Gastrocnemius medialis (tissue), 4 donors: Measurements from ENCODE around the gene WDR38. TPM values are rescaled to one million over a fixed set of nuclear protein-coding genes. Genes with fewer than 3 reads are reported as not detected.

Experiments
- ATAC-seq, 2 donors: fragments of 150-250 bp; one replicate each; pipeline ENCODE4 v1.9.1; 2016
- DNase-seq, 2 donors: peaks; one replicate each; pipeline ENCODE4 v3.0.0-alpha.2; 2019
- H3K27ac ChIP-seq, 4 donors: fragments of 200-600 bp; sonication (generic); 1 replicate in 1 of 4; 2 replicates in 3 of 4; pipeline ENCODE4 v1.5.1; 2016 to 2018; ENCODE audit warnings: mild to moderate bottlenecking in 2 of 4, moderate library complexity in 1 of 4
- H3K27me3 ChIP-seq, 3 donors: fragments of 200-600 bp; sonication (generic) in 2 of 3; 1 replicate in 1 of 3; 2 replicates in 2 of 3; pipeline versions ENCODE4 v1.5.1 to v1.6.0; 2016 to 2019; ENCODE audit warnings: mild to moderate bottlenecking in 1 of 3, moderate library complexity in 1 of 3
- H3K36me3 ChIP-seq, 2 donors: fragments of 200-600 bp; sonication (generic) in 1 of 2; one replicate each; pipeline ENCODE4 v1.5.1; 2017 to 2018
- H3K4me1 ChIP-seq, 2 donors: fragments of 200-600 bp; sonication (generic) in 1 of 2; one replicate each; pipeline ENCODE4 v1.5.1; 2016 to 2017; ENCODE audit warnings: mild to moderate bottlenecking in 2 of 2
- H3K4me3 ChIP-seq, 4 donors: fragments of 200-600 bp; sonication (generic) in 3 of 4; 1 replicate in 1 of 4; 2 replicates in 3 of 4; pipeline ENCODE4 v1.5.1; 2016 to 2019; ENCODE audit warnings: mild to moderate bottlenecking in 2 of 4
- H3K9me3 ChIP-seq, 3 donors: fragments of 200-600 bp; sonication (generic) in 2 of 3; 1 replicate in 1 of 3; 2 replicates in 2 of 3; pipeline ENCODE4 v1.5.1; 2016 to 2019
- POLR2A ChIP-seq, 2 donors: fragments of 450-650 bp; IDR thresholded peaks; one replicate each; pipeline ENCODE4 v1.6.1; 2017; ENCODE audit warnings: antibody characterized with exemption in 2 of 2, mild to moderate bottlenecking in 2 of 2, moderate library complexity in 2 of 2
- in situ Hi-C, 4 donors: fragments of 200-750 bp; cut with MboI; loops; one replicate each; pipeline versions ENCODE4 v1.15.0 to v1.8.0; 2017; ENCODE audit warnings: low sequenced_read_pairs in 4 of 4
- intact Hi-C: fragments of 100-400 bp; cut with DNase I; formaldehyde crosslinking; loops from one replicate; pipeline ENCODE4 v1.15.1; 2023; ENCODE audit warnings: low total_unique reads
- total RNA-seq, 4 donors: library from RNA; depleted of rRNA; stranded (reverse); fragments of >200 nt; gene quantifications; one replicate each; pipeline versions ENCODE4 v1.1.0 to v1.2.3, GENCODE V29; 2016
- TF ChIP-seq, protein P1 (sequence below), 5 experiments: fragments of 450-650 bp in 3 of 5; fragments of 200-600 bp in 2 of 5; sonication (generic) in 2 of 5; IDR thresholded peaks in 4 of 5; conservative IDR thresholded peaks in 1 of 5; 1 replicate in 4 of 5; 2 replicates in 1 of 5; pipeline ENCODE4 v1.5.1; 2016 to 2019; ENCODE audit warnings: antibody characterized with exemption in 5 of 5, mild to moderate bottlenecking in 3 of 5, moderate library complexity in 3 of 5

The WDR38 gene
- total RNA-seq, 4 donors from 2014 or later, result not detected

DNA sequence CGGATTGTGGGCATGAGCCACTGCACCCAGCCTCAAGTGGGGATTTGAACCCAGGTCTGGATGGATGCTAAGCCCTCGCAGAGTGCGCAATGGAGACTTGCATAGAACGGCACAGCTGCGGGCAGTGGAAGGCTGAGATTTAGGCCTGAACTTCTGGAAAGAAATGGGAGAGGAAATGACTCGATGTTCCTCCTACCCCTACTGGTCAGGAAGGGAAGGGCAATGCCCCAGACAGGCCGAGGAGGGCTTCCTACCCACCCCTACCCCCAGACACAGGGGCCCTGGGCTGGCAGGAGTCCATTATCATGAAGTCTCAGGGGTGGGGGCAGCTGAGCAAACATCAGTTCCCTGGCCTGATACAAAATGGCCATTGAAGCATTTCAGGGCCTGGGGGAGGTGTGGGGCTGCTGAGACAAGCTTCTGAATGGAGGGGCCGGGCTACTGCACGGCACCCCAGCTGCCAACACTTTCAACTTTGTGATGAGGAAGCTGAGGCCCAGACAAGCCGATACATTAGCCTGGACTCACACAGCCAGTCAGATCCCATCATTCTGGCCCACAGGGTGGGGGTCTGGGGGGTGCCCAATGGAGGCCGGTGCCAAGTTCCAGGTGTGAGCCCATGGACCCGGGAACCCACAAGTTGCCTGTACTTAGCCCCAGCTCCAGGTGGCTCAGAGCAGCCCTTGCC is 13.5 kb upstream of the WDR38 start:
- in situ Hi-C loops, result loop anchor here in 1 of 4 donors (10.0 kb wide), 1 partner anchor 45 kb away; no protein-coding TSS in a partner anchor
- no peaks in the 10 kb centered on the region for H3K36me3 ChIP-seq

DNA sequence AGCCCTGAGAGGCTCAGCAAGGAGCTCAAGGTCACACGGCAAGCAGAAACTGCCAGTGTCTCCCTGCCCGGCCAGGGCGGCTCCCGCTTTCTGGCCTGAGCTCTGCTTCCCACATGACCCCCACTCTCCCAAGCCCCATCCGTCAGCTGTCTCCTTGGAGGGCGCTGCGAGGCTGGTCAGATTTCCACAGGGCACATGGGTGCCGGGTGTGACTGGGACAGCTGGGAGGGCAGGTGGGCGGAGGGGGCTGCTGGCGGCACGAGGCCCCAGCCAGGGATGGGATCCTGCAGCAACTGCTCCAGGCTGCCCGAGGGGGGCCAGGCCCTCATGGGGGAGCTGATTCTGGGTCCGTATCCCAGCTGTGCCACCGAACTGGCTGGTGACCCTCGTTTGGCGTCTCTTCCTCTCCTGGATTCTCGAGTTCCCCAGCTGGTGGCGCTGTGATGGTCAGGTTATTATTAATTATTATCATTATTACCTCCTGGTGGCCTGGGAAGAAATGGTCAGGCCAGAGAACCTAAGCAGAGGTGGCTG is 12.9 kb upstream of the WDR38 start:
- Histone ChIP-seq H3K27ac (peak overlapping the region; percentile 74 to 84 (median 80)), H3K4me1 (peaks cover 18 to 20% of the 10 kb centered on the region in 2 donors), H3K27me3 (no peaks in the 10 kb centered on the region), H3K9me3 (no peaks in the 10 kb centered on the region), H3K36me3 (no peaks in the 10 kb centered on the region), H3K4me3 (no peak overlapping the region)
- TF ChIP-seq, protein P1, sequence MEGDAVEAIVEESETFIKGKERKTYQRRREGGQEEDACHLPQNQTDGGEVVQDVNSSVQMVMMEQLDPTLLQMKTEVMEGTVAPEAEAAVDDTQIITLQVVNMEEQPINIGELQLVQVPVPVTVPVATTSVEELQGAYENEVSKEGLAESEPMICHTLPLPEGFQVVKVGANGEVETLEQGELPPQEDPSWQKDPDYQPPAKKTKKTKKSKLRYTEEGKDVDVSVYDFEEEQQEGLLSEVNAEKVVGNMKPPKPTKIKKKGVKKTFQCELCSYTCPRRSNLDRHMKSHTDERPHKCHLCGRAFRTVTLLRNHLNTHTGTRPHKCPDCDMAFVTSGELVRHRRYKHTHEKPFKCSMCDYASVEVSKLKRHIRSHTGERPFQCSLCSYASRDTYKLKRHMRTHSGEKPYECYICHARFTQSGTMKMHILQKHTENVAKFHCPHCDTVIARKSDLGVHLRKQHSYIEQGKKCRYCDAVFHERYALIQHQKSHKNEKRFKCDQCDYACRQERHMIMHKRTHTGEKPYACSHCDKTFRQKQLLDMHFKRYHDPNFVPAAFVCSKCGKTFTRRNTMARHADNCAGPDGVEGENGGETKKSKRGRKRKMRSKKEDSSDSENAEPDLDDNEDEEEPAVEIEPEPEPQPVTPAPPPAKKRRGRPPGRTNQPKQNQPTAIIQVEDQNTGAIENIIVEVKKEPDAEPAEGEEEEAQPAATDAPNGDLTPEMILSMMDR (IDR thresholded peaks at IDR 0.05 in 4 of 5, conservative IDR thresholded peaks at IDR 0.05 in 1 of 5), result peak; percentile 39 to 71 (median 55)
- TF ChIP-seq POLR2A (IDR thresholded peaks at IDR 0.05), result peak in 1 of 2 donors; percentile 25
- intact Hi-C loops, result loop anchor here (1.0 kb wide), 1 partner anchor 12 kb away; no protein-coding TSS in a partner anchor
- in situ Hi-C loops, result loop anchor here in 1 of 4 donors (10.0 kb wide), 1 partner anchor 46 kb away; no protein-coding TSS in a partner anchor
- DNase-seq, result peak; percentile 74 to 94
- ATAC-seq, result peak; percentile 81 to 93

More for the DNA sequence above, 13.5 kb upstream of the WDR38 start:
- peaks cover 24 to 26% of the 10 kb centered on the region in 2 donors for H3K4me1 ChIP-seq
- TF ChIP-seq POLR2A (IDR thresholded peaks at IDR 0.05), result no peak
- TF ChIP-seq, protein P1 (IDR thresholded peaks at IDR 0.05 in 4 of 5, conservative IDR thresholded peaks at IDR 0.05 in 1 of 5), result peak; percentile 49 to 80 (median 65)
- H3K9me3 ChIP-seq, result no peaks in the 10 kb centered on the region
- no peak overlapping the region for H3K4me3 ChIP-seq
- intact Hi-C loops, result loop anchor here (1.0 kb wide), 1 partner anchor 13 kb away; no protein-coding TSS in a partner anchor
- peak overlapping the region; percentile 74 to 84 (median 80) for H3K27ac ChIP-seq
- ATAC-seq (peak; percentile 45 to 52), DNase-seq (peak in 1 of 2 donors; percentile 43)
- H3K27me3 ChIP-seq, result no peaks in the 10 kb centered on the region

DNA sequence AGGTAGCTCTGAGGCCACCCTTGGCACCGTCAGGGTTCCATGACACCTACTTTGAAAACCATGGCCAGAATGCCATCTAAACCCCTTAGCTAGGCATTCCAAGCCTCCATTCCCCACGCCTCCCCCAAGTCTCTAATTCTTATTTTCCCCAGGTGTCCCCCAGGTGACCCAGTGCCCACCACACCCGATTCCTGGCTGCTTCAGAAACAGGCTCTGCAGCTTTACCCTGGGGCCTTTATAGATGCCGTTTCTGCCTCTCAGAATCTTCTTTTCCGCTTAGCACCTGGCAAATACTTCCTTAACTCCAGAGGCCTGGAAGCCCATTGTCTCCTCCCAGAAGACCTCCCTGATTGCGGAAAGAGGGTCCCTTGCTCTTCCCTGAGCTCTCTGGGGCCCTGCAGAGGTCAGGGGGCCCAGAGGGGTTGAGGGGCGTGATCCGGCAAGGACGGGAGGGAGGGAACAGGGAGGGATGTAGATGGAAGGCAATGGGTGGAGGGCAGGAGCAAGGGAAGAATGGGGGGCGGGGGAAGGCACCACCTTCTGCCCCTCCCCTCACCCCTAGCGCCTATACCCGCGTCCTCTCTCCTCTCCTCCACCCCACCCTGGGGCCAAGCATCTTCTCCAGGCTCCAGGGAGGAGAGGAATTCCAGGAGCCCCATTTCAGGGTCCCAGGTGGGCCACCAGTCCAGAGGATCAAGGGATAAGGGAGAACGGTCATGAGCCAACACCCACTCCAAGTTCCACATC is 12.0 kb upstream of the WDR38 start:
- H3K9me3 ChIP-seq, result no peaks in the 10 kb centered on the region
- no peaks in the 10 kb centered on the region for H3K27me3 ChIP-seq
- in situ Hi-C loops, result loop anchor here in 1 of 4 donors (10.0 kb wide), 1 partner anchor 46 kb away; no protein-coding TSS in a partner anchor
- ATAC-seq (no peak), DNase-seq (no peak)
- peak overlapping the region; percentile 74 to 84 (median 80) for H3K27ac ChIP-seq
- no peaks in the 10 kb centered on the region for H3K36me3 ChIP-seq
- peaks cover 10 to 13% of the 10 kb centered on the region in 2 donors for H3K4me1 ChIP-seq
- TF ChIP-seq, protein P1 (IDR thresholded peaks at IDR 0.05 in 4 of 5, conservative IDR thresholded peaks at IDR 0.05 in 1 of 5), result no peak
- TF ChIP-seq POLR2A (IDR thresholded peaks at IDR 0.05), result no peak
- no peak overlapping the region for H3K4me3 ChIP-seq
- intact Hi-C loops, result no loop called here

DNA sequence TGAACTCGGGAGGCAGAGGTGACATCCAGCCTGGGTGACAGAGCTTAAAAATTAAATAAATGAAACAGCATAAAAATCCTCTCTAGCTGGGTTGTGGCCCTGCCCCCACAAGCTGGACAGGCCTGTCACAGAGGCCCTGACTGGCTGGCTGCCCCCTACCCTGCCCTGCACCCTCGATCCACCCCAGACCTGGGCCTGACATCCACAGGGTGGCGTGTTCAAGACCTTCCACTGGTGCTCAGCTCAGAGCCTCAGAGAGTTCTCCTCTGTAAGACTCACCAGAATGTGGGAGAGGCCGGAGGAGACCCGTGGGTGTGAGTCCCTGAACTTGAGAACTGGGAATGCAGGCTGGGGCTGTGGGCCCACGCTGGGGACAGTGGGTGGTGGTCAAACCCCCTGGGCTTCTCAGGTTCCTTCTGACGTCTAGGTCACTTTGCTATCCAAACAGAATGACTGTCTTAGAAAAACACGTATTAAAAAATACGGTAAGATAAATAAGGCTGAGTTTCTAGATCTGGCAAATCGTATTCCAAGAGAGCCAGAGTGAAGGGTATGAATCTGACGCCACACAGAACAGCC is 9.7 kb upstream of the WDR38 start:
- H3K27me3 ChIP-seq, result no peaks in the 10 kb centered on the region
- TF ChIP-seq, protein P1 (IDR thresholded peaks at IDR 0.05 in 4 of 5, conservative IDR thresholded peaks at IDR 0.05 in 1 of 5), result no peak
- TF ChIP-seq POLR2A (IDR thresholded peaks at IDR 0.05), result no peak
- intact Hi-C loops, result no loop called here
- ATAC-seq (no peak), DNase-seq (no peak)
- peaks cover 10 to 13% of the 10 kb centered on the region in 2 donors for H3K4me1 ChIP-seq
- H3K27ac ChIP-seq, result peak overlapping the region in 3 of 4 donors; percentile 25 to 84 (median 29)
- H3K9me3 ChIP-seq, result no peaks in the 10 kb centered on the region
- no peaks in the 10 kb centered on the region for H3K36me3 ChIP-seq
- in situ Hi-C loops, result loop anchor here in 1 of 4 donors (10.0 kb wide), 1 partner anchor 49 kb away; no protein-coding TSS in a partner anchor
- H3K4me3 ChIP-seq, result no peak overlapping the region
